ENCODE results near the gene GRM2.
"Not testable (repeated sequence)": the region's sequence is repeated elsewhere in the genome, so short reads cannot be mapped to it uniquely, and the experiment has no call there.

Gene GRM2

GRCh38 chr3:51729042-51729633 is 22.3 kb downstream of the GRM2 start:
- DNase-seq, result peak; percentile 30

- DNase-seq, result no peak
Observed at GRCh38 chr3:51733859-51734571, 27.1 kb downstream of the GRM2 start.

GRCh38 chr3:51734572-51734907 is 27.7 kb downstream of the GRM2 start:
- peak; percentile 45 for DNase-seq

- no peak for DNase-seq
Observed at GRCh38 chr3:51735039-51735438, 28.2 kb downstream of the GRM2 start.

- DNase-seq, result no peak
Observed at GRCh38 chr3:51735950-51736349, 29.1 kb downstream of the GRM2 start.

- DNase-seq, result no peak
Observed at GRCh38 chr3:51739110-51739509, 32.2 kb downstream of the GRM2 start.

GRCh38 chr3:51742320-51742719 is 35.5 kb downstream of the GRM2 start:
- DNase-seq, result not testable (repeated sequence)

GRCh38 chr3:51742978-51743377 is 36.1 kb downstream of the GRM2 start:
- DNase-seq, result not testable (repeated sequence)

GRCh38 chr3:51747840-51748239 is 41.0 kb downstream of the GRM2 start:
- DNase-seq, result no peak

- DNase-seq, result no peak
Observed at GRCh38 chr3:51748327-51748726, 41.5 kb downstream of the GRM2 start.

GRCh38 chr3:51750878-51751277 is 44.0 kb downstream of the GRM2 start:
- DNase-seq, result no peak

- DNase-seq, result no peak
Observed at GRCh38 chr3:51751287-51751686, 44.4 kb downstream of the GRM2 start.

- DNase-seq, result not testable (repeated sequence)
Observed at GRCh38 chr3:51753763-51754750, 47.2 kb downstream of the GRM2 start.

- no peak for DNase-seq
Observed at GRCh38 chr3:51759203-51759602, 52.3 kb downstream of the GRM2 start.

All from activated CD4-positive, alpha-beta T cell treated with anti-CD3 and anti-CD28 coated beads, Interleukin-2, amount 50 U/mL, for 16 hours (primary cell).